ENCODE measurements around the gene YJU2. TPM values are rescaled to one million over a fixed set of nuclear protein-coding genes. Genes with fewer than 3 reads are reported as not detected.

YJU2 gene
- polyA plus RNA-seq, 1 donor from 2014 or later: 32.6 TPM

- no peak overlapping the region for H2AFZ ChIP-seq (ENCODE audit: low read depth, low read length)
- H3K9ac ChIP-seq (ENCODE audit: low read length): peak overlapping the region; percentile 49
- H3K36me3 ChIP-seq (ENCODE audit: insufficient read depth, low read length): no peaks in the 10 kb centered on the region
- H4K20me1 ChIP-seq (ENCODE audit: insufficient read depth): no peaks in the 10 kb centered on the region
- H3K27me3 ChIP-seq (ENCODE audit: insufficient read depth, low read depth, low read length): peaks cover 38% of the 10 kb centered on the region
- no peaks in the 10 kb centered on the region for H3K9me2 ChIP-seq (ENCODE audit: insufficient read depth, low read length)
- TF ChIP-seq POLR2AphosphoS5 (IDR thresholded peaks at IDR 0.05) (peak; percentile 38), RAD21 (conservative IDR thresholded peaks at IDR 0.05) (no peak)
- no peaks in the 10 kb centered on the region for H3K79me2 ChIP-seq (replicated peaks; ENCODE audit: insufficient read depth, low read length)
- H3K4me3 ChIP-seq (ENCODE audit: low read length): peak overlapping the region; percentile 67
- no peak overlapping the region for H3K4me2 ChIP-seq (ENCODE audit: low read length)
- no peak overlapping the region for H3K27ac ChIP-seq (ENCODE audit: low read length)
- H3K9me3 ChIP-seq (ENCODE audit: low read length): no peaks in the 10 kb centered on the region
- no peaks in the 10 kb centered on the region for H3F3A ChIP-seq (ENCODE audit: insufficient read depth, low read length, poor library complexity, severe bottlenecking)
These were observed 49.0 kb upstream of the YJU2 start for GRCh38 chr19:4197625-4198466.

- H3K27ac ChIP-seq (ENCODE audit: low read length): no peak overlapping the region
- no peaks in the 10 kb centered on the region for H4K20me1 ChIP-seq (ENCODE audit: insufficient read depth)
- no peaks in the 10 kb centered on the region for H3F3A ChIP-seq (ENCODE audit: insufficient read depth, low read length, poor library complexity, severe bottlenecking)
- peaks cover 38% of the 10 kb centered on the region for H3K27me3 ChIP-seq (ENCODE audit: insufficient read depth, low read depth, low read length)
- H3K9me2 ChIP-seq (ENCODE audit: insufficient read depth, low read length): no peaks in the 10 kb centered on the region
- H3K9me3 ChIP-seq (ENCODE audit: low read length): no peaks in the 10 kb centered on the region
- no peak overlapping the region for H2AFZ ChIP-seq (ENCODE audit: low read depth, low read length)
- H3K4me2 ChIP-seq (ENCODE audit: low read length): no peak overlapping the region
- peak overlapping the region; percentile 31 for H3K9ac ChIP-seq (ENCODE audit: low read length)
- H3K79me2 ChIP-seq (replicated peaks; ENCODE audit: insufficient read depth, low read length): no peaks in the 10 kb centered on the region
- TF ChIP-seq TAF1 (IDR thresholded peaks at IDR 0.05; ENCODE audit: low read depth): no peak
- TF ChIP-seq MXI1 (conservative IDR thresholded peaks at IDR 0.05; ENCODE audit: poor library complexity, severe bottlenecking): no peak
- TF ChIP-seq REST (IDR thresholded peaks at IDR 0.05; ENCODE audit: borderline replicate concordance): no peak
- TF ChIP-seq POLR2AphosphoS5 (IDR thresholded peaks at IDR 0.05): no peak
- no peak for TF ChIP-seq EP300 (conservative IDR thresholded peaks at IDR 0.05; ENCODE audit: poor library complexity, severe bottlenecking)
- TF ChIP-seq EZH2 (IDR thresholded peaks at IDR 0.05; ENCODE audit: borderline replicate concordance, insufficient read depth, low read length, poor library complexity, severe bottlenecking): no peak
- no peak for TF ChIP-seq CTCF (IDR thresholded peaks at IDR 0.05; ENCODE audit: poor library complexity, severe bottlenecking)
- TF ChIP-seq SMC3 (conservative IDR thresholded peaks at IDR 0.05; ENCODE audit: poor library complexity): no peak
- no peak for TF ChIP-seq RAD21 (conservative IDR thresholded peaks at IDR 0.05)
- no peaks in the 10 kb centered on the region for H3K36me3 ChIP-seq (ENCODE audit: insufficient read depth, low read length)
- peak overlapping the region; percentile 67 for H3K4me3 ChIP-seq (ENCODE audit: low read length)
These were observed 48.3 kb upstream of the YJU2 start for GRCh38 chr19:4198467-4199126.
